AML-193 (cell line): ENCODE results near the gene LGALS7.
"Not testable (repeated sequence)": the region's sequence is repeated elsewhere in the genome, so short reads cannot be mapped to it uniquely, and the experiment has no call there.

ENCODE experiments used
- DNase-seq, 2 experiments: peaks; one replicate each; lab custom pipeline; 2025; lab: John Stamatoyannopoulos, UW

LGALS7 gene

GRCh38 chr19:38799104-38799503 lies 25.8 kb upstream of the LGALS7 start:
- DNase-seq: no peak

GRCh38 chr19:38797781-38798180 lies 24.5 kb upstream of the LGALS7 start:
- DNase-seq: not testable (repeated sequence)

GRCh38 chr19:38796154-38796553 lies 22.8 kb upstream of the LGALS7 start:
- DNase-seq: no peak

- no peak for DNase-seq
Measured at GRCh38 chr19:38795549-38795948, 22.2 kb upstream of the LGALS7 start.

GRCh38 chr19:38793671-38794070 lies 20.4 kb upstream of the LGALS7 start:
- no peak for DNase-seq

GRCh38 chr19:38793177-38793576 lies 19.9 kb upstream of the LGALS7 start:
- DNase-seq: no peak

GRCh38 chr19:38792250-38793111 lies 19.2 kb upstream of the LGALS7 start:
- no peak for DNase-seq

- not testable (repeated sequence) for DNase-seq
Measured at GRCh38 chr19:38791451-38792064, 18.2 kb upstream of the LGALS7 start.

- DNase-seq: not testable (repeated sequence)
Measured at GRCh38 chr19:38790507-38791403, 17.4 kb upstream of the LGALS7 start.

- no peak for DNase-seq
Measured at GRCh38 chr19:38788478-38789243, 15.3 kb upstream of the LGALS7 start, which contains the start of gene LGALS7B. TSS of gene LGALS7B (plus strand) at chr19:38789200. CDS start at chr19:38789227, 27 bp downstream.

GRCh38 chr19:38786572-38787265 lies 13.4 kb upstream of the LGALS7 start:
- DNase-seq: no peak

- DNase-seq: not testable (repeated sequence)
Measured at GRCh38 chr19:38786061-38786460, 12.7 kb upstream of the LGALS7 start.

GRCh38 chr19:38785187-38785699 lies 11.9 kb upstream of the LGALS7 start:
- DNase-seq: no peak

- no peak for DNase-seq
Measured at GRCh38 chr19:38784224-38784623, 10.9 kb upstream of the LGALS7 start.

- DNase-seq: not testable (repeated sequence)
Measured at GRCh38 chr19:38782212-38782611, 8.9 kb upstream of the LGALS7 start.

- DNase-seq: no peak
Measured at GRCh38 chr19:38781058-38781457, 7.7 kb upstream of the LGALS7 start.

- DNase-seq: no peak
Measured at GRCh38 chr19:38780443-38780842, 7.1 kb upstream of the LGALS7 start.

GRCh38 chr19:38778733-38779132 lies 5.4 kb upstream of the LGALS7 start:
- no peak for DNase-seq

GRCh38 chr19:38774181-38774950 lies 1.0 kb upstream of the LGALS7 start:
- DNase-seq: no peak

GRCh38 chr19:38771569-38771968 lies 1.7 kb downstream of the LGALS7 start:
- DNase-seq: not testable (repeated sequence)
